WI38 (cell line): ENCODE results near the gene N4BP2.

Source experiments
- H3K4me3 ChIP-seq: 2 replicates; pipeline ENCODE4 v1.5.1; 2011; ENCODE audit warnings: low read depth, mild to moderate bottlenecking, control low read depth, low read length
- TF ChIP-seq, protein P1 (sequence below): IDR thresholded peaks from 2 replicates; pipeline ENCODE4 v1.5.1; 2012; ENCODE audit warnings: low read depth, mild to moderate bottlenecking, control low read depth, low read length

Gene N4BP2

DNA sequence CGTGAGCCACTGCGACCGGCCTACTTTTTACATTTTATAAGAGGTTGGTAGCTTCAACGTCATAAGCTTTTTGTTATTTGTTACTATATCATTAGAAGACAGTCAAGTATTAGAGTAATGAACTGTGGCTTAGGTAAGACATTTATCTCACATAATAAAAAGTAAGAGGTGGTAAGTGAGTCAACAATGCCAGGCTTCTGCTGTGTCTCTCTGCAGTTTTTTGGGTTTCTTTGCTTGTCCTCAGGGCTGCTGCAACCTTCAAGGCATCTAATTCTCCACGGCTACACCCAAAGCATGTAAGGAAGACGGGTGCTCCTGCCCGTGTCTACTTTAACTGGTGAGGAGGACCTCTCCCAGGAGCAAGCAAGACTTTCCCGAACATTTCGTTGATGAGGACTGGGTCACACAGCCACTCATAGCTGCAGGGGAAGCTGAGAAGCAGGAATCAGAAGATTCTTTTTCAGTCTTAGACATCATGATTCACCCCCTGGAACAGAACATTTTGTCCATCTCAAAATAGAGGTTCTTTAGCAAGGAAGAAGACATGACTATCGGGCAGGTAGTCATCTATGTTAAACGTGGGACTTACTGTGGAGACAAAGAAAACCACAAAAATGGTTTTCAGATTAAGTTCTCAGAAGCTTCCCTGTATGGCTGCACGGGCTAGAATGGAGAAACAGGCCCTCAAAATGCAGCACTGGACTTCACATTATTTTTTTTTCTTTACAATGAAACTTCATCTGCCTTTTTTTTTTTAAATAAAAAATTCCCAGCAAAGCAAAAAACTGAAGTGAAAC is 127.2 kb downstream of the N4BP2 start:
- TF ChIP-seq, protein P1, sequence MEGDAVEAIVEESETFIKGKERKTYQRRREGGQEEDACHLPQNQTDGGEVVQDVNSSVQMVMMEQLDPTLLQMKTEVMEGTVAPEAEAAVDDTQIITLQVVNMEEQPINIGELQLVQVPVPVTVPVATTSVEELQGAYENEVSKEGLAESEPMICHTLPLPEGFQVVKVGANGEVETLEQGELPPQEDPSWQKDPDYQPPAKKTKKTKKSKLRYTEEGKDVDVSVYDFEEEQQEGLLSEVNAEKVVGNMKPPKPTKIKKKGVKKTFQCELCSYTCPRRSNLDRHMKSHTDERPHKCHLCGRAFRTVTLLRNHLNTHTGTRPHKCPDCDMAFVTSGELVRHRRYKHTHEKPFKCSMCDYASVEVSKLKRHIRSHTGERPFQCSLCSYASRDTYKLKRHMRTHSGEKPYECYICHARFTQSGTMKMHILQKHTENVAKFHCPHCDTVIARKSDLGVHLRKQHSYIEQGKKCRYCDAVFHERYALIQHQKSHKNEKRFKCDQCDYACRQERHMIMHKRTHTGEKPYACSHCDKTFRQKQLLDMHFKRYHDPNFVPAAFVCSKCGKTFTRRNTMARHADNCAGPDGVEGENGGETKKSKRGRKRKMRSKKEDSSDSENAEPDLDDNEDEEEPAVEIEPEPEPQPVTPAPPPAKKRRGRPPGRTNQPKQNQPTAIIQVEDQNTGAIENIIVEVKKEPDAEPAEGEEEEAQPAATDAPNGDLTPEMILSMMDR: no peak
- H3K4me3 ChIP-seq: no peak overlapping the region

DNA sequence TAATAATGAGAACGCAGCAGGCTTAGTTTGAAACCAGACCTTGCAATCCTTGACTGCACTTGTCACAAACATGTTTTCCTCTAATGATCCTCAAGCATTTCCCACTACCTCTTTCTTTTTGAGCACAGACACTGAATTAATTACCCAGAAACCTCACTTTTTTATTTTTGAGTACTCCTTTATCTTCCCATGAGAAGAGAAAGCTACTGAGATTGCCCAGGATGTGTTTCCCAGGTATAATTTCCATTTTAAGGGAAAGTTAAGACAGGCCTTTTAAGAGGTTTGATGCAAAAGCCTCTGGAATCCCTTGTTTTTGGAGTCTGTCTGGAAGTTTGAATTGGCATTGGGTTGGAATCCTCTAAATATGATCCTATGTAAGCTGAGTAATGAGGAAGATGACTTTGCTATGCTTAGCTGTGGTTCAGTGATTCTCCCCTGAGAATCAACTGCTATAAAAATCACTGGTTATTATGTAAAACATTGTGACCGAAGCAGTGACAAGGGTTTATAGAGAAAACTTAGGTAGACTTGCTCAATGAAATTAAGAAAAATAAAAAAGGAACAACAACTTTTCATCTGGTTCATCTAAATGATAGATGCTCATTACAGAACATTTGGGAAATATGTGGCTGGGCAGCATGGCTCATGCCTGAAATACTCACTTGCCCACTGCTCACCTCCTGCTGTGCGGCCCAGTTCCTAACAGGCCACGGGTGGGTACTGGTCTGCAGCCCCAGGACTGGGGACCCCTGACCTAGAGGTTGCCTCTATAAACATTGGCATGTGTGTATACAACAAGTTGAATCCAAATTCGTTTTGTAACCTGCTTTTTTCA is 129.4 kb downstream of the N4BP2 start:
- no peak overlapping the region for H3K4me3 ChIP-seq
- TF ChIP-seq, protein P1: no peak

DNA sequence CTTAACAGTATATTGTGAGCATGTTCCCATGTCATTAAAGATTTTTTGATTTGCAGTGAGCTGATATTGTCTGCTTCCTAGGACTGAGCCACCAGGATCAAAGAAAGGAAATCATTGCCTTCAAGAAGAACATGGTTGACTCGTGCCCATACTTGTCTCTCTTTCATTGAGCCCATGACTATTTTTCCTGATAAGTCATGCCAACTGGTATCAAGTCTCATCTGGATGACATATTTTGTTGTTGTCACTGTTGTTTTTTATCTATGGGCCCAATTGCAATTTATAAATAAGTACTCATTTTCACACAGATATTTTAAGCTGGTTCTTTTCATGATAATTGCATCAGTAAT is 130.0 kb downstream of the N4BP2 start:
- no peak overlapping the region for H3K4me3 ChIP-seq
- TF ChIP-seq, protein P1: no peak

DNA sequence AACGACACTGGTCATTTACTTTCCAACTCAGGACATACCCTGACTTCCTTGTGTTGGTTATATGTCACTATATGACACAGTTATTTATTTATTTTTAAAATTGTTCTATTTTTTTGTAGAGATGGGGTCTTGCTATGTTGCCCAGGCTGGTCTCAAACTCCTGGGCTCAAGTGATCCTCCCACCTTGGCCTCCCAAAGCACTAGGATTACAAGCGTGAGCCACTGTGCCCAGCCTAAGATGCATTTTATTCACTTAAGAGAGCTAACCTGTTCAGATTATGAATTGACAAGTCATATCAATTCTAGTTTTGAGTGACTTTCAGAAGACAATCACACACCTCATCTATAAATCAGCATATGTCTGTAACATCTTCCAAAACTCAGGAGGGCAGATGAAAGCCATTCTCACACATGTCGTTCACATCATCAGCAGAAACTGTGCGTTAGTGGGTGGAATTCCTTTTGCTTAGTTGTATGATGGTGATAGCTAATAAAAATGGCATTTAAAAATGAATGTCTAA is 130.8 kb downstream of the N4BP2 start:
- no peak overlapping the region for H3K4me3 ChIP-seq
- TF ChIP-seq, protein P1: no peak

DNA sequence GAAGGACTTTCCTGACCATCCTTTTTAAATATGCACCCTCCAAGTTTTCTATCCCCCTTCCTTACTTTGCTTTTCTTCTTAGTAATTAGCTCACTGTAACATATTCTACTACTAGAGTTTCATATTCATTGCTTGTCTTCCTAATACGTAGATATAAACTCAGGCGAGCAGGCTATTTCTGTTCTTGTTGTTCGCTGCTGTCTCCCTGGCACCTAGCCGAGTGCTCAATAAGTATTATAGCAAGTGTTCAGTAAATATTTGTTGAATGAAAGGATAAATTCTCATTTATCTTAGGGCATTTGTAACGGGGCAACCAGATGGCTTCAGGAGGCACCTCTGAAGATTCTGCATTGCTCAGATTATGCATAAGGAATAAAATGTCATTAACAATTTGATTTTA is 133.4 kb downstream of the N4BP2 start:
- H3K4me3 ChIP-seq: no peak overlapping the region
- TF ChIP-seq, protein P1: no peak

DNA sequence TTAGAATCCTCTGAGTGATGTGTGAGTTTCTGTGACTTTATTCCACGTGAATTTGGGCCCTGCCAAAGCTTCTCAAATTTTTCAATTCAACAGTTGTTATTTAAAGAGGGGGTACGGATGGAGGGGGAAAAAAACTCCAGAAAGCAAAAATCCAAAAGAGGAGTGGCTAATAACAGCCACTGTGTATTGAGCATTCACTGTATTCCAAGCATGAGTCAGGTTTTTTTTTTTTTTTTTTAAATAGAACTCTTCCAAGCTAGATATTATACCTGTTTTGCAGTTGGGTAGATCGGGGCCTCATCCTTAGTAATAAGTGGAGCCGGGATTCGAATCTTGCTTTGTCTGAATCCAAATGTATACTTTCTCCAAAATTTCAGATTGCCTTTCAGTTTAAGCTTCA is 133.8 kb downstream of the N4BP2 start:
- no peak overlapping the region for H3K4me3 ChIP-seq
- TF ChIP-seq, protein P1: no peak
